Sigmoid colon (tissue), 7 donors: Measurements from ENCODE around the gene SMIM20. TPM values are rescaled to one million over a fixed set of nuclear protein-coding genes. Genes with fewer than 3 reads are reported as not detected.
"Not testable (repeated sequence)": the region's sequence is repeated elsewhere in the genome, so short reads cannot be mapped to it uniquely, and the experiment has no call there.

ENCODE experiments used
- DNase-seq: peaks from one replicate; pipeline ENCODE4 v3.0.0-alpha.2; 2019
- H3K27ac ChIP-seq, 4 donors: fragments of 200-600 bp; sonication (generic); one replicate each; pipeline ENCODE4 v1.5.1; 2016 to 2019; ENCODE audit warnings: mild to moderate bottlenecking in 1 of 4
- H3K27me3 ChIP-seq, 3 donors: fragments of 200-600 bp; sonication (generic); one replicate each; pipeline ENCODE4 v1.5.1; 2019; ENCODE audit warnings: mild to moderate bottlenecking in 1 of 3
- H3K36me3 ChIP-seq, 4 donors: fragments of 200-600 bp; sonication (generic); one replicate each; pipeline ENCODE4 v1.5.1; 2016 to 2019
- H3K4me1 ChIP-seq, 4 donors: fragments of 200-600 bp; sonication (generic); one replicate each; pipeline ENCODE4 v1.5.1; 2017 to 2019
- H3K4me3 ChIP-seq, 4 donors: fragments of 200-600 bp; sonication (generic); one replicate each; pipeline ENCODE4 v1.5.1; 2017 to 2019; ENCODE audit warnings: mild to moderate bottlenecking in 2 of 4, moderate library complexity in 1 of 4
- H3K9me3 ChIP-seq, 4 donors: fragments of 200-600 bp in 3 of 4; sonication (generic) in 3 of 4; one replicate each; pipeline versions ENCODE4 v1.5.1 to v1.6.1; 2013 to 2019
- CTCF ChIP-seq, 4 experiments: fragments of 450-650 bp in 3 of 4; fragments of 200-600 bp in 1 of 4; IDR thresholded peaks; one replicate each; pipeline ENCODE4 v1.5.1; 2016 to 2019; ENCODE audit warnings: antibody characterized with exemption in 4 of 4, mild to moderate bottlenecking in 3 of 4, moderate library complexity in 2 of 4
- EP300 ChIP-seq, 4 donors: sonication (generic); formaldehyde crosslinking; IDR thresholded peaks; one replicate each; pipeline ENCODE4 v1.6.1; 2017; ENCODE audit warnings: antibody characterized with exemption in 4 of 4
- POLR2A ChIP-seq, 2 donors: fragments of 450-650 bp; IDR thresholded peaks; one replicate each; pipeline ENCODE4 v1.6.1; 2016; ENCODE audit warnings: antibody characterized with exemption in 2 of 2, mild to moderate bottlenecking in 2 of 2, moderate library complexity in 2 of 2
- POLR2AphosphoS5 ChIP-seq, 4 donors: sonication (generic); formaldehyde crosslinking; IDR thresholded peaks; one replicate each; pipeline ENCODE4 v1.6.1; 2017; ENCODE audit warnings: antibody characterized with exemption in 4 of 4
- WGBS, 2 donors: extraction: QIAGEN DNeasy Blood & Tissue Kit; methylation state at CpG; one replicate each; pipeline ENCODE4 v1.1.7; 2013; 5-methylcytosine and 5-hydroxymethylcytosine counted together
- intact Hi-C: fragments of 100-400 bp; cut with DNase I; formaldehyde crosslinking; loops from one replicate; pipeline ENCODE4 v1.15.1; 2023
- polyA plus RNA-seq, 3 donors: library from polyadenylated mRNA; stranded (reverse); fragments of 200-250 nt; gene quantifications; one replicate each; pipeline ENCODE4 v1.2.3, GENCODE V29; 2013
- total RNA-seq, 4 donors: library from RNA; depleted of rRNA; stranded (reverse); fragments of >200 nt; gene quantifications; one replicate each; pipeline ENCODE4 v1.1.0, GENCODE V29; 2016
- donor health status: healthy with polysubstance abuse.
- donor health status: Bipolar disorder and iron deficiency.
- donor health status: healthy.

Gene SMIM20
- total RNA-seq (10 to 100 TPM; 33.8 to 46.7 (median 40.8) TPM), polyA plus RNA-seq (10 to 100 TPM; 44.8 to 99.1 (median 94.8) TPM)

- whole genome bisulfite sequencing, 2 donors, result 0 to 2% methylated on average over 57 of the region's 57 CpGs
- Histone ChIP-seq H3K4me1 (peaks cover 0 to 19% (median 13%) of the 10 kb centered on the region in 4 donors), H3K36me3 (no peaks in the 10 kb centered on the region), H3K4me3 (peak within 1 kb of the TSS; percentile 59 to 84 (median 72)), H3K27me3 (no peaks in the 10 kb centered on the region), H3K9me3 (no peaks in the 10 kb centered on the region), H3K27ac (peak within 1 kb of the TSS; percentile 84 to 92 (median 89))
- intact Hi-C loops, result loop anchor here (5.0 kb wide), 1 partner anchor 948 kb away; the partner anchor contains the start of gene STIM2
- TF ChIP-seq POLR2AphosphoS5 (IDR thresholded peaks at IDR 0.05) (peak; percentile 62 to 86 (median 84)), CTCF (IDR thresholded peaks at IDR 0.05) (no peak), POLR2A (IDR thresholded peaks at IDR 0.05) (peak; percentile 44 to 59), EP300 (IDR thresholded peaks at IDR 0.05) (no peak)
- peak; percentile 96 for DNase-seq
These were observed at the start of gene SMIM20 for GRCh38 chr4:25913851-25914669. SMIM20 (plus strand) TSS chr4:25914220; CDS start chr4:25914314, 94 bp downstream.

DNA sequence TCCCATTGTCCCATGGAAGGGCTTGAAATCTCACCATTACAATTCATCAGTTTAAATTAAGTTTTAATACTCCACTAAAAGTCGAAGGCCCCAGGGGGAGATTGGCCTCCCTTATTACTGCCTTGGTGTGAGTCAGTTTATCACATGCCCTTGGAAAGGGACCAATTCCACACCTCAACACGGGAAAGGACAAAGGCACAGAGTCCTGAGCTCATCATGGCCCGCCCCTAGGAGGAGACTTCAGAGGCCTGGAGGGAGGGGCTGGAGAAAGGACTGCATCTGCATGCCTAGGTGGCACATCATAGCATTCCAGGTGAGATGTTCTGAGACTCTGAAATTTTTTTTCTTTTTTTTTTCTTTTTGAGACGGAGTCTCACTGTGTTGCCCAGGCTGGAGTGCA lies 48.4 kb upstream of the SMIM20 start:
- H3K9me3 ChIP-seq, result no peaks in the 10 kb centered on the region
- DNase-seq, result no peak
- H3K4me1 ChIP-seq, result peaks cover 0 to 14% (median 12%) of the 10 kb centered on the region in 4 donors
- no peak overlapping the region for H3K4me3 ChIP-seq
- no peak overlapping the region for H3K27ac ChIP-seq
- peaks cover 0 to 18% (median 0%) of the 10 kb centered on the region in 3 donors for H3K27me3 ChIP-seq
- WGBS, 2 donors, result 16 to 66% methylated on average over 4 of the region's 4 CpGs
- no peak for TF ChIP-seq EP300 (IDR thresholded peaks at IDR 0.05)
- no peak for TF ChIP-seq CTCF (IDR thresholded peaks at IDR 0.05)
- no peak for TF ChIP-seq POLR2AphosphoS5 (IDR thresholded peaks at IDR 0.05)
- no peak for TF ChIP-seq POLR2A (IDR thresholded peaks at IDR 0.05)
- intact Hi-C loops, result no loop called here
- no peaks in the 10 kb centered on the region for H3K36me3 ChIP-seq

GRCh38 chr4:25866401-25866800 lies 47.6 kb upstream of the SMIM20 start:
- peaks cover 0 to 12% (median 11%) of the 10 kb centered on the region in 4 donors for H3K4me1 ChIP-seq
- H3K9me3 ChIP-seq, H3K27me3 ChIP-seq, H3K36me3 ChIP-seq, H3K4me3 ChIP-seq, H3K27ac ChIP-seq, DNase-seq, intact Hi-C loops: not testable (repeated sequence)
- WGBS, 2 donors, result 74 to 89% methylated on average over 4 of the region's 4 CpGs

DNA sequence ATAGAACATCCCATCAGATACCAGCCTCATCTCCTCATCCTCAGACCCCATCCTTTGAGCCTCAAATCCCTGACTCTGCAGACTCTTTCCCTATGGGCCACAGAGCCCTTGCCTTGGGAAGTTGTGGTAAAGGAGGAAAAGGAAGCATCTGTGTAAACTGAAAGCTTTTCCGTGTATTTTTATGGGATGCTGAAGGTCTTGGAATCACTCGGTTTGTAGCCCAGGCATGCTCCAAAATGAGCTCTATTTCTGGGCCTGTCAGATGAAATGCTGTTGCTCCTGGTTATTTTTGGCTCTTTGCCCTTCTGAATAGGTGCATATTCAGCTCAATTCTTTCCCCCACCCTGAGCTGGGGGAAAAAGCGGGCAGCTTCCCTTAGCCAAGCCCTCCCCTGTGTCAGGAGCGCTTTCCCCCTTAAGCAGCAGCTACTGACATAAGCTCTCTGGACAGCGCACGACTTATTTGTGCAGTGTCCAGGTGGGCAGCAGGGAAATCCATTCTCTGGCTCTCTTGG lies 46.2 kb upstream of the SMIM20 start:
- H3K4me1 ChIP-seq, result no peaks in the 10 kb centered on the region
- no peaks in the 10 kb centered on the region for H3K9me3 ChIP-seq
- intact Hi-C loops, result no loop called here
- no peak overlapping the region for H3K4me3 ChIP-seq
- TF ChIP-seq EP300 (IDR thresholded peaks at IDR 0.05), result no peak
- TF ChIP-seq CTCF (IDR thresholded peaks at IDR 0.05), result no peak
- no peaks in the 10 kb centered on the region for H3K27me3 ChIP-seq
- no peaks in the 10 kb centered on the region for H3K36me3 ChIP-seq
- H3K27ac ChIP-seq, result no peak overlapping the region
- 83% methylated on average over 6 of the region's 6 CpGs for WGBS, 2 donors
- DNase-seq, result no peak

- no peak for DNase-seq
- no peak overlapping the region for H3K4me3 ChIP-seq
- no peak overlapping the region for H3K27ac ChIP-seq
- no peaks in the 10 kb centered on the region for H3K36me3 ChIP-seq
- H3K4me1 ChIP-seq, result no peaks in the 10 kb centered on the region
- TF ChIP-seq POLR2AphosphoS5 (IDR thresholded peaks at IDR 0.05) (no peak), CTCF (IDR thresholded peaks at IDR 0.05) (no peak), EP300 (IDR thresholded peaks at IDR 0.05) (no peak), POLR2A (IDR thresholded peaks at IDR 0.05) (no peak)
- intact Hi-C loops, result no loop called here
- H3K9me3 ChIP-seq, result no peaks in the 10 kb centered on the region
- WGBS, 2 donors, result 91 to 92% methylated on average over 2 of the region's 2 CpGs
- H3K27me3 ChIP-seq, result no peaks in the 10 kb centered on the region
These were observed 43.9 kb upstream of the SMIM20 start for GRCh38 chr4:25870081-25870480.
